Motor neuron (in vitro differentiated cells): ENCODE data around the gene C20orf141. TPM values are rescaled to one million over a fixed set of nuclear protein-coding genes. Genes with fewer than 3 reads are reported as not detected.

Experiments used
- ATAC-seq, 8 experiments: fragments of 200-7000 bp; cut with Tn5 transposase; replicated peaks in 6 of 8; 2 replicates each; pipeline ENCODE4 v1.8.0; 2021; ENCODE audit warnings: mild to moderate bottlenecking in 8 of 8, moderate library complexity in 8 of 8
- H3K27ac ChIP-seq, 2 donors: fragments of 250-450 bp; sonication (Bioruptor Pico); 2 replicates each; pipeline ENCODE4 v1.9.0; 2021; ENCODE audit warnings: antibody characterized with exemption in 2 of 2, mild to moderate bottlenecking in 2 of 2, moderate library complexity in 1 of 2
- H3K4me1 ChIP-seq, 2 donors: fragments of 250-450 bp; sonication (Bioruptor Pico); replicated peaks in 1 of 2; 2 replicates each; pipeline ENCODE4 v1.6.1; 2021; ENCODE audit warnings: antibody characterized with exemption in 2 of 2, mild to moderate bottlenecking in 2 of 2, moderate library complexity in 1 of 2
- H3K4me3 ChIP-seq, 5 donors: fragments of 250-450 bp; sonication (Bioruptor Pico); 2 replicates each; pipeline ENCODE4 v1.9.0; 2021; ENCODE audit warnings: antibody characterized with exemption in 5 of 5, mild to moderate bottlenecking in 5 of 5, moderate library complexity in 4 of 5
- WGBS, 10 experiments: fragments of 450-650 bp; shearing (Covaris generic); methylation state at CpG; one replicate each; pipeline ENCODE4 v1.0.0; 2022; 5-methylcytosine and 5-hydroxymethylcytosine counted together
- in situ Hi-C, 9 experiments: fragments of 400-800 bp; cut with MboI; loops; one replicate each; pipeline ENCODE4 v1.15.0; 2021; ENCODE audit warnings: low sequenced_read_pairs in 9 of 9, low pct_unique_long_range_greater_than_20kb in 2 of 9; ENCODE audit not compliant: unreplicated experiment in 9 of 9
- total RNA-seq, 8 experiments: library from RNA; unstranded; fragments of 300-600 nt; gene quantifications; 2 replicates each; pipeline versions ENCODE4 v1.2.3 to v1.2.4, GENCODE V29; 2022

C20orf141 gene
- total RNA-seq, 8 experiments from 2014 or later, result 0.47 to 0.81 (median 0.67) TPM; not detected in 5

DNA sequence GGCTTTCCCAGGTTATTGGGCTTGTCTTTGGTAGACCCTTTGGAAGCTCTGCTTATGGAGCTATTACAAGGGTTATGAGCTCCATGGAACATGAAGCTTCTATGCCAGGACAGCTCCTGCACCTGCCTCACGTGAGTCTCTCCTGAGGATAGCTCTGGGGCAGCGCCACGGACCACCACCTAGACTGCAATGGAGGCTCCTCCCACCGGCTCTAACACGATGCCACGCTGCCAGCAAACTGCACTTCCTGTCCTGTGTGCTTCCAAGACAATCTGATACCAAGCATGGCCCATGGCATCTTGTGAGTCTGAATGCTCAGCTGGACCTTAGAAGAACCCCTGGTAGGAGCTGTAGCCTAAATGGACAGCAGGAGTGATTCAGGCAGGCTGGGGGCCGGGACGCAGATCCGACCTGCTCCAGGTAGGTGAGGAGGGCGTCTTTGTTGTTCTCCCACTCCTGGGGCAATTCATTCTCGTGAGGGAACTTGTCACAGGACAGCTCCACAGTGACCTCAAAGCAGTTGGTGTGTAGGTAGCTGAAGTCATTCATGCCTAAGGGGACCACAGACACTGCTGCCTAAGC, 19.8 kb upstream of the C20orf141 start:
- no peak overlapping the region for H3K4me3 ChIP-seq
- no peak overlapping the region for H3K27ac ChIP-seq
- in situ Hi-C loops, result no loop called here
- H3K4me1 ChIP-seq, result peaks cover 7 to 9% of the 10 kb centered on the region in 2 donors
- 20 to 100% (median 90%) methylated on average over 1 to 8 of the region's 11 CpGs; no CpG with 5 or more reads in 5 of the 10 experiments for WGBS, 10 experiments
- no peak for ATAC-seq

GRCh38 chr20:2795451-2795850, 19.3 kb upstream of the C20orf141 start:
- Histone ChIP-seq H3K4me3 (no peak overlapping the region), H3K4me1 (peaks cover 7 to 9% of the 10 kb centered on the region in 2 donors), H3K27ac (no peak overlapping the region)
- no peak for ATAC-seq
- in situ Hi-C loops, result no loop called here
- 40 to 98% (median 94%) methylated on average over 2 to 12 of the region's 24 CpGs; no CpG with 5 or more reads in 4 of the 10 experiments for WGBS, 10 experiments

DNA sequence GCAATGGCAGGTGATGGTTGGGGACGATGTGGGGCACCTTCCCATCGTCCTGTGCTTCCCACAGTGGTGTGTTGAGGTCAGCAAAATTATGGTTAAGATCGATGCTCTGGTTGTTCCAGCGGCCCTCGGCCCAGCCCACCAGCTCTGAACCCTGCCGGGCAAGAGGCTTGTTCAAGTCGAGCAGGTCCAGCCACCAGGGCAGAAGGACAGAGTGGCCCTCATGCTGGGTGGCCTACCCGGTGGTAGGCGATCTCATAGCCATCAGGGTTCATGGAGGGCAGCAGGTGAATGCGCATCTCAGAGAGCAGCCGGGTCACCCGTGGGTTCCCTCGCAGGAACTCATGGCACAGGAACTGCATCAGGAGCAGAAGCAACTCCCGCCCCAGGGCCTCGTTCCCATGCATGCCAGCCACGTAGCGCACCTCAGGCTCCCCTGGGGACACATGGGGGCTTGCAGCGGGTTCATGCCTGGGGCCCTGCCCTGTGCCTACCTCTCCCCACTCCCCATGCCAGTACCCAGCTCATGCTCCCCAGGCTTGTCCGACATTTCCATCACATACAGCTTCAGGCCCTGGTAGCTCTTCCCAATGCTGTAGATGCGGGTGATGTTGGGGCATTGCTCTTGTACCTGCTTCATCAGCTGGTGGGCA, 18.7 kb upstream of the C20orf141 start:
- in situ Hi-C loops, result no loop called here
- WGBS, 10 experiments, result 24 to 100% methylated on average over 1 to 3 of the region's 20 CpGs; no CpG with 5 or more reads in 8 of the 10 experiments
- H3K4me3 ChIP-seq, result no peak overlapping the region

GRCh38 chr20:2797136-2797983, 17.4 kb upstream of the C20orf141 start:
- H3K27ac ChIP-seq, result no peak overlapping the region
- peaks cover 7 to 9% of the 10 kb centered on the region in 2 donors for H3K4me1 ChIP-seq
- H3K4me3 ChIP-seq, result no peak overlapping the region
- no peak for ATAC-seq
- WGBS, 10 experiments, result 0 to 100% (median 77%) methylated on average over 1 to 9 of the region's 16 CpGs; no CpG with 5 or more reads in 2 of the 10 experiments
- in situ Hi-C loops, result no loop called here

More for the DNA sequence above, 18.7 kb upstream of the C20orf141 start:
- H3K4me1 ChIP-seq, result peaks cover 7 to 9% of the 10 kb centered on the region in 2 donors
- no peak overlapping the region for H3K27ac ChIP-seq
- ATAC-seq, result no peak

GRCh38 chr20:2798095-2798805, 16.5 kb upstream of the C20orf141 start:
- no peak for ATAC-seq
- in situ Hi-C loops, result no loop called here
- peaks cover 7 to 9% of the 10 kb centered on the region in 2 donors for H3K4me1 ChIP-seq
- H3K4me3 ChIP-seq, result no peak overlapping the region
- no peak overlapping the region for H3K27ac ChIP-seq
- 100% methylated on average over 1 to 5 of the region's 19 CpGs; no CpG with 5 or more reads in 7 of the 10 experiments for WGBS, 10 experiments

- no peak for ATAC-seq
- WGBS, 10 experiments, result 20 to 88% (median 75%) methylated on average over 1 to 5 of the region's 6 CpGs; no CpG with 5 or more reads in 3 of the 10 experiments
- Histone ChIP-seq H3K4me3 (peak overlapping the region in 1 of 5 donors; percentile 55), H3K4me1 (peaks cover 7 to 9% of the 10 kb centered on the region in 2 donors), H3K27ac (no peak overlapping the region)
- in situ Hi-C loops, result no loop called here
Measured at GRCh38 chr20:2798814-2799213, 16.0 kb upstream of the C20orf141 start.

- in situ Hi-C loops, result no loop called here
- H3K4me3 ChIP-seq, result peak overlapping the region; percentile 42 to 55 (median 54)
- 8 to 77% (median 44%) methylated on average over 3 to 7 of the region's 9 CpGs; no CpG with 5 or more reads in 4 of the 10 experiments for WGBS, 10 experiments
- peaks cover 7 to 9% of the 10 kb centered on the region in 2 donors for H3K4me1 ChIP-seq
- no peak overlapping the region for H3K27ac ChIP-seq
- ATAC-seq, result no peak
Measured at GRCh38 chr20:2799271-2799670, 15.5 kb upstream of the C20orf141 start.

DNA sequence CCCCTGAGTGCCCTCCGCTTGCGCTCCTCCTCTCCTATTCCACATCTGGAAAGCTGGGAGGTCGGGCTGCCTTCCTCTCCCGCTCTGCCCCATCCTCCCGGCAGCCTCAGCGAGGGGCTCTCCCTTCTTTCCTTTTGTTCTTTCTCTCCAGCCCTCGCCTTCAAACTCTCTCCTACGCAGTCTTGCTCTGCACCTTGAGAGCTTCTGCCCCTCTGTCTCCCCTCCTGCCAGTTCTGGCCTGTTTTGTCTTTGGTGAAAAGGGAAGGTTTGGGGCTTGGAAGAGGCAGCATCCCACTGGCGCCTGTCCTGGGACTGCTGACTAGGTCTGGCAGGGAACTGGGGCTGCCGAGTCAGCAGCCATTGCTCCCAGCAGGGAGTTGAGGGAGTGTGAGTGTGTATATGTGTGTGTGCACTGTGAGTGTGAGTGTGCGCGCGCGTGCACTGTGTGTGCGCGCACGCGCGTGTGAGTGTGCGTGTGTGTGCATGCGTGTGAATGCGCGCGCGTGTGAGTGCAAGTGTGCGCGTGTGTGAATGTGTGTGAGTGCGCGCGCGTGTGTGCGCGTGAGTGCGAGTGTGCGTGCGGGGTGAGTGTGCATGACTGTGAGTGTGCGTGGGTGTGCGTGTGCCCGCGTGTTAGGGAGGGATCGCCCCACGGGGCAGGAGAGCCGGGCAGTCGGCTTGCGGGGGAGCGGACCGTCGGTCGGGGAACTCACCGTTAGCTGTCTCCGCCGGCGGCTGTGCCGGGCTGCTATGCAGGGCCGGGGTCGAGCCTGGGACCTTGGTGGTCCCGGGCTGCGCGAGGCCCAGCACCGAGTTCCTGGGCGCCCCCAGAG, 14.9 kb upstream of the C20orf141 start:
- ATAC-seq, result peak in 7 of 8 experiments; percentile 32 to 74 (median 64)
- in situ Hi-C loops, result no loop called here
- Histone ChIP-seq H3K4me3 (peak overlapping the region; percentile 42 to 55 (median 54)), H3K4me1 (peaks cover 7 to 9% of the 10 kb centered on the region in 2 donors), H3K27ac (peak overlapping the region in 1 of 2 donors; percentile 13)
- 0 to 20% (median 2%) methylated on average over 1 to 13 of the region's 61 CpGs for WGBS, 10 experiments

DNA sequence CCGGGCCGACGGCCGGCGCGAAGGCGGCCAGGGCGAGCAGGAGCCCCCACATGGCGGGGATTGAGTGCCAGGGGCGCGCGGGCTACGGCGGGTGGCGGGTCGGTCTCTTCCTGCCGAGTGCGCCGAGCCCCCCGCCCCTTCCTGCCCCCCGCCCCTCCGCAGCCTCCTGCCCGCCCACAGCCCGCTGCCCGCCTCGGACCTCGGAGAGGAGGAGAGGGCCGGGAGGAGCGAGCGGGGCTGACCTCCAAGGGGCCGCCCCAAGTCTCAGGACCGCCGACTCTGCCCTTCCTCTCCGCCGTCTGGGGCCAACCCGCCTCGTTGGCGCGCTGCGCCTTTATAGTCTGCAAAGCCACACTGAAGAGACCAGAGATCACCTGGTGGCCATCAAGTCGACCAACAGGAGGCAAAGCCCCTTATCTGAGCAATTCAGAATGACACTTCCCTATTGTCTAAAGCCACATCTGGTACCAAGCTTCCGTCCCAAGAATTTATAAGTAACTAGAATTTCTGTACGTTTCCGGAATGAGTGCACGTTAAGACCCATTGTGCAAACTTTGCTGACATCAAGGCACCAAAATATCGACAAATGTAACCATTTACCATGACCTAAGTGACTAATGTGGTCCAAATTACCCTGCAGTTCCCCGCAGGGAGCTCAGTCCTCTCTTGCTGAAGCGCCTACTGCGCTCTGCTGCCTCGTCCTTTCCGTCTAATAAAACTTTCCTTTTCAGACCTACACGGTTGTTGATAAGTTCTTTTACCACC, 14.1 kb upstream of the C20orf141 start, which contains the start of gene CPXM1:
Gene CPXM1 (minus strand): TSS at position 107 of the 765 bp plus-strand sequence. CDS start 55 bp downstream, at position 52.
- 0 to 8% (median 3%) methylated on average over 2 to 13 of the region's 52 CpGs; no CpG with 5 or more reads in 2 of the 10 experiments for WGBS, 10 experiments
- peak within 1 kb of the TSS; percentile 42 to 55 (median 54) for H3K4me3 ChIP-seq
- ATAC-seq, result peak in 6 of 8 experiments; percentile 72 to 77 (median 75)
- H3K27ac ChIP-seq, result peak within 1 kb of the TSS in 1 of 2 donors; percentile 13
- H3K4me1 ChIP-seq, result peaks cover 7 to 9% of the 10 kb centered on the region in 2 donors
- in situ Hi-C loops, result no loop called here

- in situ Hi-C loops, result no loop called here
- peak overlapping the region in 1 of 5 donors; percentile 55 for H3K4me3 ChIP-seq
- 0 to 50% (median 16%) methylated on average over 1 to 10 of the region's 13 CpGs for WGBS, 10 experiments
- no peak overlapping the region for H3K27ac ChIP-seq
- ATAC-seq, result no peak
- H3K4me1 ChIP-seq, result peaks cover 7 to 9% of the 10 kb centered on the region in 2 donors
Measured at GRCh38 chr20:2801286-2801728, 13.5 kb upstream of the C20orf141 start.
